22Rv1 (cell line): ENCODE measurements around the gene PRKAA1.

Experiments
- CTCF ChIP-seq: fragments of 450-650 bp; IDR thresholded peaks from 2 replicates; pipeline ENCODE4 v1.5.1; 2017; ENCODE audit warnings: mild to moderate bottlenecking
- ZFX ChIP-seq: fragments of 450-650 bp; IDR thresholded peaks from 2 replicates; pipeline ENCODE4 v1.6.1; 2017; ENCODE audit warnings: antibody characterized with exemption, borderline replicate concordance

GRCh38 chr5:40733434-40733833, 64.7 kb downstream of the PRKAA1 start:
- TF ChIP-seq CTCF: no peak
- no peak for TF ChIP-seq ZFX
